GM12874 (cell line): ENCODE measurements around the gene USP19.
A peak's percentile ranks its signal among the peaks of the same experiment; 100 is the strongest.

Experiments used
- TF ChIP-seq, protein P1 (sequence below): IDR thresholded peaks from 2 replicates; pipeline ENCODE4 v1.5.1; 2011; ENCODE audit warnings: low read depth, mild to moderate bottlenecking, control low read depth, low read length, moderate library complexity; ENCODE audit not compliant: insufficient read depth

The USP19 gene

GRCh38 chr3:49132073-49132436 is 11.4 kb upstream of the USP19 start:
- TF ChIP-seq, protein P1, sequence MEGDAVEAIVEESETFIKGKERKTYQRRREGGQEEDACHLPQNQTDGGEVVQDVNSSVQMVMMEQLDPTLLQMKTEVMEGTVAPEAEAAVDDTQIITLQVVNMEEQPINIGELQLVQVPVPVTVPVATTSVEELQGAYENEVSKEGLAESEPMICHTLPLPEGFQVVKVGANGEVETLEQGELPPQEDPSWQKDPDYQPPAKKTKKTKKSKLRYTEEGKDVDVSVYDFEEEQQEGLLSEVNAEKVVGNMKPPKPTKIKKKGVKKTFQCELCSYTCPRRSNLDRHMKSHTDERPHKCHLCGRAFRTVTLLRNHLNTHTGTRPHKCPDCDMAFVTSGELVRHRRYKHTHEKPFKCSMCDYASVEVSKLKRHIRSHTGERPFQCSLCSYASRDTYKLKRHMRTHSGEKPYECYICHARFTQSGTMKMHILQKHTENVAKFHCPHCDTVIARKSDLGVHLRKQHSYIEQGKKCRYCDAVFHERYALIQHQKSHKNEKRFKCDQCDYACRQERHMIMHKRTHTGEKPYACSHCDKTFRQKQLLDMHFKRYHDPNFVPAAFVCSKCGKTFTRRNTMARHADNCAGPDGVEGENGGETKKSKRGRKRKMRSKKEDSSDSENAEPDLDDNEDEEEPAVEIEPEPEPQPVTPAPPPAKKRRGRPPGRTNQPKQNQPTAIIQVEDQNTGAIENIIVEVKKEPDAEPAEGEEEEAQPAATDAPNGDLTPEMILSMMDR = no peak

GRCh38 chr3:49131576-49131975 is 11.0 kb upstream of the USP19 start:
- TF ChIP-seq, protein P1 = no peak

DNA sequence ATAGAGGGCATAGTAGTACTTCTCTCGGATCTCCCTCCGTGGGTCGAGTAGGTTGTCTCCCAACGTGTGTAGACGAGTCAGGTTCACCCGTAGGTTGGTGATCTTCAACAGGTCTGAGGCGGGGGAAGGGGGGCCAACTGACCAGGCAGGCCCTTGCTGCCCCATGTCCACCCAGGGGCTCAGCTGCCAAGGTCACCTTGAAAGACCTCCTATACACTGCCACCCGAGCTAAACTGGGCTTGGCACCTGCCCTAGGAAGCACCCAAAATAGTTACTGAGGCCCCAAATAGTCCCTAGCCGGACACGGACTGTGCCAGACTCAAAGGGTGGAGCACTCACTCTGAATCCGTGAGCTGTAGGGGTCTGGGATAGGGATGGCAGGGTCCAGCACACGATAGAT is 10.4 kb upstream of the USP19 start:
- TF ChIP-seq, protein P1 = no peak

DNA sequence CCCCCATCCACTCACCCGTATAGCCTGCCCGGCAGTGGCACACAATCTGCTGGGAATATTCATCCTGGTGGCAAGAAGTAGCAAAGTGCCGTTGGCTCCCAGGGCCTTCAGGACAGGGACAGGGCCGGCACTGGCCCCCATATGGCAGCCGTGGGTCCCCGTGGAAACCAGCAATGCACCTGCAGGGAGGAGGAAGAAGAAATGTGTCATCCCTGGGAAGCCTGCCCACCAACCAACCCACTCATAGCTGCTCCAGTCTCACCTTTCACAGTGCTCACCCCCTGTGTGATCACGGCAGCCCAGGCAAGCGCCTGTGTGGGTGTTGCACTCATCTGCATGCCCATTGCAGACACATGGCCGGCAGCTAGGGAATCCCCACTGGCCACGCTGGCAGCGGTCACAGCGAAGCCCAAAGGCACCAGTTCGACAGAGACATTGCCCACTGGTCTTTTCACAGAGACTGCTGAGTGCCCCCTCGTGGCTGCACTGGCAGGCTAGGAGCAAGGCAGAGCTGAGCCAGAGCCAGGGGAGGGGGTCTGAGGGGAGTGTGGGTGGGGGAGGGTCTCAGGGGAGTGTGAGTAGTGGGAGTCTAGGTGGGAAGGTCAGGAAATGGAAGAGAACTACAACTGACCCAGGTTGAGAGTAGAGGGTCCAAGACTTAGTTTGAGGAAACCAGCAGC is 4.5 kb upstream of the USP19 start:
- TF ChIP-seq, protein P1 = peak; percentile 39

- TF ChIP-seq, protein P1 = no peak
Measured at GRCh38 chr3:49124203-49124602, 3.6 kb upstream of the USP19 start.

DNA sequence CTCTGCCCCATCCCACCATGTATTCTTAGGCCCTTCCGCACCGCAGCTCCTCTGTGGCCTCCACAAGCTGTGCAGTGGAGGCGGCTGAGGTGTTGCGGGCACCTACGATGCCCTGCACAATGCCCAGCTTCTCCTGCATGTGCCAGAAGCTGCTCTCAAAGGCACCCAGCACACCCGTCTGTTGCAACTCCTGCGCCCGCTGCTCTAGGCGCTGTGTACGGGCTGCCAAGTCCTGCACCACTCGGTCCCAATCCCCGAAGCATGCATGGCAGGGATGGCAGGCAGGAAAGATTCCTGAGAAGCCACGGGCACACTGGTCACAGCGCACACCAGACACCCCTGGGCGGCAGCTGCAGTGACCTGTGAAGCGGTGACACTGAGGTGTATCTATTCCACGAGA is 3.1 kb upstream of the USP19 start:
- TF ChIP-seq, protein P1 = no peak

- TF ChIP-seq, protein P1 = no peak
Measured at GRCh38 chr3:49122886-49123545, 2.4 kb upstream of the USP19 start.
